Activated naive CD4-positive, alpha-beta T cell treated with anti-CD3 and anti-CD28 coated beads, Interleukin-2, amount 50 U/mL, for 16 hours (primary cell): Measurements from ENCODE around the gene DNAAF3.

Experiments
- DNase-seq: peaks from one replicate; pipeline ENCODE4 v3.0.0-alpha.2; 2020

The DNAAF3 gene

GRCh38 chr19:55152017-55152416 is 14.4 kb downstream of the DNAAF3 start:
- DNase-seq = no peak

GRCh38 chr19:55149078-55150003 is 17.1 kb downstream of the DNAAF3 start, which contains the start of gene TNNT1:
Gene TNNT1, minus strand, starts transcription at chr19:55149206. Its CDS starts 2,049 bp downstream, at chr19:55147157.
- DNase-seq = no peak

GRCh38 chr19:55147545-55148251 is 18.7 kb downstream of the DNAAF3 start:
- DNase-seq = no peak

- no peak for DNase-seq
These were observed 19.6 kb downstream of the DNAAF3 start for GRCh38 chr19:55146705-55147273.

- DNase-seq = no peak
These were observed 20.2 kb downstream of the DNAAF3 start for GRCh38 chr19:55146078-55146704.

GRCh38 chr19:55145232-55145631 is 21.2 kb downstream of the DNAAF3 start:
- no peak for DNase-seq

GRCh38 chr19:55141696-55142095 is 24.7 kb downstream of the DNAAF3 start:
- DNase-seq = no peak

GRCh38 chr19:55137915-55138314 is 28.5 kb downstream of the DNAAF3 start:
- no peak for DNase-seq

- DNase-seq = no peak
These were observed 29.9 kb downstream of the DNAAF3 start for GRCh38 chr19:55136399-55137102.

- DNase-seq = no peak
These were observed 31.7 kb downstream of the DNAAF3 start for GRCh38 chr19:55134736-55135135.

- no peak for DNase-seq
These were observed 32.6 kb downstream of the DNAAF3 start for GRCh38 chr19:55133639-55134444.

GRCh38 chr19:55132453-55133129 is 33.8 kb downstream of the DNAAF3 start:
- DNase-seq = no peak

- no peak for DNase-seq
These were observed 35.0 kb downstream of the DNAAF3 start for GRCh38 chr19:55131421-55131820.

GRCh38 chr19:55119053-55119452 is 47.4 kb downstream of the DNAAF3 start:
- DNase-seq = no peak

- DNase-seq = no peak
These were observed 47.9 kb downstream of the DNAAF3 start for GRCh38 chr19:55118401-55118991.

- peak; percentile 98 for DNase-seq
These were observed 48.6 kb downstream of the DNAAF3 start for GRCh38 chr19:55117663-55118391.

GRCh38 chr19:55116859-55117662 is 49.4 kb downstream of the DNAAF3 start, which contains the start of gene PPP1R12C:
Gene PPP1R12C, minus strand, starts transcription at chr19:55117637. Its CDS starts 94 bp downstream, at chr19:55117543.
- no peak for DNase-seq

- DNase-seq = peak; percentile 40
These were observed 50.1 kb downstream of the DNAAF3 start for GRCh38 chr19:55116232-55116858.
